Smooth muscle cell (in vitro differentiated cells): Measurements from ENCODE around the gene TRIM27. TPM values are rescaled to one million over a fixed set of nuclear protein-coding genes. Genes with fewer than 3 reads are reported as not detected.

Experiments
- DNase-seq: peaks from one replicate; lab custom pipeline; 2025; ENCODE audit not compliant: unreplicated experiment; lab: John Stamatoyannopoulos, UW
- H2AFZ ChIP-seq: fragments of 200-600 bp; sonication (generic); 2 replicates; pipeline ENCODE4 v1.6.0; 2016; ENCODE audit warnings: antibody characterized with exemption, low read depth, mild to moderate bottlenecking
- H3F3A ChIP-seq: fragments of 200-600 bp; sonication (generic); 2 replicates; pipeline ENCODE4 v1.6.0; 2017; ENCODE audit warnings: antibody characterized with exemption, low read depth
- H3K27ac ChIP-seq: fragments of 200-600 bp; sonication (generic); 2 replicates; pipeline ENCODE4 v1.5.1; 2016; ENCODE audit warnings: low read depth, mild to moderate bottlenecking
- H3K27me3 ChIP-seq: fragments of 200-600 bp; sonication (generic); 2 replicates; pipeline ENCODE4 v1.6.1; 2016; ENCODE audit warnings: low read depth, mild to moderate bottlenecking
- H3K36me3 ChIP-seq: fragments of 200-600 bp; sonication (generic); 2 replicates; pipeline ENCODE4 v1.5.1; 2016; ENCODE audit warnings: low read depth
- H3K4me1 ChIP-seq: fragments of 200-600 bp; sonication (generic); 2 replicates; pipeline ENCODE4 v1.5.1; 2016; ENCODE audit warnings: low read depth
- H3K4me2 ChIP-seq: fragments of 200-600 bp; sonication (generic); 2 replicates; pipeline ENCODE4 v1.6.0; 2016; ENCODE audit warnings: mild to moderate bottlenecking
- H3K4me3 ChIP-seq: fragments of 200-600 bp; sonication (generic); 2 replicates; pipeline ENCODE4 v1.5.1; 2016; ENCODE audit warnings: mild to moderate bottlenecking
- H3K79me2 ChIP-seq: fragments of 200-600 bp; sonication (generic); 2 replicates; pipeline ENCODE4 v1.6.0; 2016; ENCODE audit warnings: low read depth, mild to moderate bottlenecking
- H3K9ac ChIP-seq: fragments of 200-600 bp; sonication (generic); 2 replicates; pipeline ENCODE4 v1.6.0; 2016; ENCODE audit warnings: low read depth
- H3K9me3 ChIP-seq: fragments of 200-600 bp; sonication (generic); replicated peaks from 2 replicates; pipeline ENCODE4 v1.5.1; 2016; ENCODE audit warnings: low read depth
- H4K20me1 ChIP-seq: fragments of 200-600 bp; sonication (generic); 2 replicates; pipeline ENCODE4 v1.6.0; 2016; ENCODE audit warnings: low read depth
- WGBS: methylation state at CpG from one replicate; pipeline ENCODE4 v1.1.7; 2016; ENCODE audit warnings: low lambda C conversion rate; 5-methylcytosine and 5-hydroxymethylcytosine counted together
- polyA plus RNA-seq: library from polyadenylated mRNA; unstranded; fragments of >200 nt; fragmentation: Nextera tagmentation; extraction: Ambion mirVana; gene quantifications from 2 replicates; pipeline ENCODE4 v1.2.1, GENCODE V29; 2016
- total RNA-seq: library from RNA; depleted of rRNA; stranded (reverse); fragments of >200 nt; gene quantifications from 2 replicates; pipeline ENCODE4 v1.2.3, GENCODE V29; 2014
- TF ChIP-seq, protein P1 (sequence below): fragments of 200-600 bp; sonication (generic); IDR thresholded peaks from 2 replicates; pipeline ENCODE4 v1.5.1; 2017; ENCODE audit warnings: borderline replicate concordance, mild to moderate bottlenecking, antibody characterized with exemption; ENCODE audit not compliant: insufficient read depth, poor library complexity, severe bottlenecking

Gene TRIM27
- total and polyA plus RNA-seq, 2 experiments from 2014 or later, result 62.0 to 63.8 TPM

DNA sequence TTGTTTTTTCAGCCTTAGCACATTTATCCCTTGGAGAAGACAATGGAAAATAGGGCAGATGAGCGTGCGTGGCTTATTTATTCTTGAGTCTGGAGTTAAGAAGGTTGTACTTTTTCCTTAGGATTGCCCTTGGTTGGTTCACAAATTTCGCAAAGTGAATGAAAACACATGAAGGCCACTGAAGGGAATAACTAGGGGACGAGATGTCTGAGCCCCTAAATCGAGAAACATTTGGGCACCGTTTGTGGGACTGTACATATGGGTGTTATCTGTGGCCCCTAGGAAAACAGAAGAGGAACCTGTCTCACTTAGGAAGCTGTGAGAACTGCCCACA is 19.4 kb upstream of the TRIM27 start:
- Histone ChIP-seq H4K20me1 (no peaks in the 10 kb centered on the region), H3K36me3 (no peaks in the 10 kb centered on the region), H2AFZ (no peak overlapping the region), H3K4me1 (no peaks in the 10 kb centered on the region), H3F3A (peaks cover 14% of the 10 kb centered on the region), H3K27ac (no peak overlapping the region), H3K9ac (no peak overlapping the region), H3K4me3 (peak overlapping the region; percentile 72), H3K9me3 (no peaks in the 10 kb centered on the region), H3K27me3 (no peaks in the 10 kb centered on the region), H3K4me2 (peak overlapping the region; percentile 86), H3K79me2 (no peaks in the 10 kb centered on the region)
- 54% methylated on average over 6 of the region's 6 CpGs for WGBS
- DNase-seq, result no peak
- TF ChIP-seq, protein P1, sequence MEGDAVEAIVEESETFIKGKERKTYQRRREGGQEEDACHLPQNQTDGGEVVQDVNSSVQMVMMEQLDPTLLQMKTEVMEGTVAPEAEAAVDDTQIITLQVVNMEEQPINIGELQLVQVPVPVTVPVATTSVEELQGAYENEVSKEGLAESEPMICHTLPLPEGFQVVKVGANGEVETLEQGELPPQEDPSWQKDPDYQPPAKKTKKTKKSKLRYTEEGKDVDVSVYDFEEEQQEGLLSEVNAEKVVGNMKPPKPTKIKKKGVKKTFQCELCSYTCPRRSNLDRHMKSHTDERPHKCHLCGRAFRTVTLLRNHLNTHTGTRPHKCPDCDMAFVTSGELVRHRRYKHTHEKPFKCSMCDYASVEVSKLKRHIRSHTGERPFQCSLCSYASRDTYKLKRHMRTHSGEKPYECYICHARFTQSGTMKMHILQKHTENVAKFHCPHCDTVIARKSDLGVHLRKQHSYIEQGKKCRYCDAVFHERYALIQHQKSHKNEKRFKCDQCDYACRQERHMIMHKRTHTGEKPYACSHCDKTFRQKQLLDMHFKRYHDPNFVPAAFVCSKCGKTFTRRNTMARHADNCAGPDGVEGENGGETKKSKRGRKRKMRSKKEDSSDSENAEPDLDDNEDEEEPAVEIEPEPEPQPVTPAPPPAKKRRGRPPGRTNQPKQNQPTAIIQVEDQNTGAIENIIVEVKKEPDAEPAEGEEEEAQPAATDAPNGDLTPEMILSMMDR, result no peak

DNA sequence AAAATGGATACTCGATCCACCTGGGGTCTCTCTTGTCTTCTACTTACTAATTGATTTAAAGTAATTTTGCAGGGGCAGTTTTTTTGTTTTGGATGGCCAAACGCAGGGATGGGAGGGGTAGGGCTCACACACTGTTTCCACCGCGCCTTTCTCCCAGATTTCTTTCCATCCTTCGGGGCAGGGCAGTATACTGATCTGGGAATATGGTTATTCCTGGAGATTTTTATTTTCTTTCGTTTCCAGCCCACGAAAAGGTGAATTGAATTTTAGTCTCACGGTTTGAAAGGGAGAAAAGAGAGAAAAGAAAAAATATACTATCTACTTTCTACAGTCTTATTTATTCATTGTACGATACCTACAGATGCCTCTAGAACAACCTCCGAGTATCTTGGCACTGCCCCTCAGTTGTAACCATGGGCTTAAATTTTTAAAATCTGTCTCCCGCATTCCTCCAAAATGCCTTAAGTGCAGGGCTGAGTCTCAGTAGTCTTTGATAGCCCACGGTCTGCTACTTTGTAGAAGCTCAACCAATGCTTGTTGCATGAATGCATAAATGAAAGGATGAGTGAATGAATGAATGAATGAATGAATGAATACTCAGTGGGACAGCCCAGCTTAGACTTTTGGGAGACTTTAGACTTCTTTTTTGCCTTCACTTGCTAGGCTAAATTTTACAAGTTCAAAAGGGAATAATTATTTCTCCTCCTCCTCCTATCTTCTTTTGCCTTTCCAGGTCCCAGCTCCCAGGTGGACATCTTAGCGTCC is 18.1 kb upstream of the TRIM27 start:
- Histone ChIP-seq H2AFZ (no peak overlapping the region), H3K4me3 (peak overlapping the region; percentile 96), H3K4me2 (peak overlapping the region; percentile 86), H3K9ac (no peak overlapping the region), H3K27me3 (no peaks in the 10 kb centered on the region), H3K27ac (no peak overlapping the region), H3F3A (peaks cover 14% of the 10 kb centered on the region), H3K36me3 (no peaks in the 10 kb centered on the region), H4K20me1 (no peaks in the 10 kb centered on the region), H3K4me1 (no peaks in the 10 kb centered on the region), H3K9me3 (no peaks in the 10 kb centered on the region), H3K79me2 (no peaks in the 10 kb centered on the region)
- WGBS, result 14% methylated on average over 13 of the region's 13 CpGs
- TF ChIP-seq, protein P1, result no peak
- DNase-seq, result no peak

DNA sequence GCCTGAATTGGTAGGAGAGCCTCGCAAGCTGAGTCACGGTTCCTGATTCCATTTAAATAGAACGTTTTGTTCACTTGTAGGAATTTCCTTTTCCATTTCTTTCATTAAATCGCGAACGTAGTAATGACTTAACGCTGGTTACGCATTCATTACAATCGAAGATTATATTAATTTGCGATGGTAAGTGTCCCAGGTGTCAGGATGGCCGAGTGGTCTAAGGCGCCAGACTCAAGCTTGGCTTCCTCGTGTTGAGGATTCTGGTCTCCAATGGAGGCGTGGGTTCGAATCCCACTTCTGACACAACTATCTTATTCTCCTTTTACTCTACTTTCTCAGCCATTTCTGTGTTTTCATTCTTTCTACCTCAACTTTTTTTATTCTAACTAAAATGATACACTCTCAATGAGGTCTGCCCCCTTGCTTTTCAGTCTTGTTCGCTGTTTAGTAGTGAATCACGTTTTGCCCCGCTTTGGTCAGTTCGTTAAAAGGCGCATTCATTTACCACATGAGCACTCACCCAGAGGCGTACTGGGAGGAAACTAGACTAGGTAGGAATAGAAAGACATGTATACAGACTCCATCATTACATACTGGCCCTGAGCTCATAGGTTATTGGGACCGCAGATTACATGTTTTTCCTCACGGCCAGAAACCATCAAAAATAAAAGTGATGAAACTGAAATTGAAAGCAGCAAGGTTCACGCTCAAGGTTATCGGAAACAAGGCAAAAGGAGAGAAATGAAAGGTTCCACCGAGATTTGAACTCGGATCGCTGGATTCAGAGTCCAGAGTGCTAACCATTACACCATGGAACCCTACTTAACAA is 17.3 kb upstream of the TRIM27 start:
- Histone ChIP-seq H3K27me3 (no peaks in the 10 kb centered on the region), H3K9ac (peak overlapping the region; percentile 67), H3K4me3 (peak overlapping the region; percentile 96), H2AFZ (peak overlapping the region; percentile 100), H3F3A (peaks cover 14% of the 10 kb centered on the region), H4K20me1 (no peaks in the 10 kb centered on the region), H3K79me2 (no peaks in the 10 kb centered on the region), H3K36me3 (no peaks in the 10 kb centered on the region), H3K4me2 (peak overlapping the region; percentile 86), H3K4me1 (no peaks in the 10 kb centered on the region), H3K9me3 (no peaks in the 10 kb centered on the region), H3K27ac (peak overlapping the region; percentile 79)
- no peak for DNase-seq
- WGBS, result under 1% methylated on average over 28 of the region's 28 CpGs
- TF ChIP-seq, protein P1, result no peak
